ENCODE results near the gene ZYG11B.
"Not testable (repeated sequence)": the region's sequence is repeated elsewhere in the genome, so short reads cannot be mapped to it uniquely, and the experiment has no call there.

The ZYG11B gene

GRCh38 chr1:52756020-52756419 is 29.8 kb downstream of the ZYG11B start:
- no peak for DNase-seq (ENCODE audit: low read depth in 2 of 2)

DNA sequence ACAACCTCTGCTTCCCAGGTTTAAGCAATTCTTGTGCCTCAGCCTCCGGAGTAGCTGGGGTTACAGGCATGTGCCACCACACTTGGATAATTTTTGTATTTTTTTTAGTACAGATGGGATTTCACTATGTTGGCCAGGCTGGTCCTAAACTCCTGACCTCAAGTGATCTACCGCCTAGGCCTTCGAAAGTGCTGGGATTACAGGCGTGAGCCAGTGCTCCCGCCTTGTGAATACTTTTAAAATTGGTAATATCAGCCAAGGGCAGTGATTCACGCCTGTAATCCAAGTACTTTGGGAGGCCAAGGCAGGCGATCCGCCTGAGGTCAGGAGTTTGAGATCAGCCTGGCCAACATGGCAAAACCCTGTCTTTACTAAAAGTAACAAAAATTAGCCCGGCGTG is 33.7 kb downstream of the ZYG11B start:
- DNase-seq (ENCODE audit: low read depth in 2 of 2): no peak

DNA sequence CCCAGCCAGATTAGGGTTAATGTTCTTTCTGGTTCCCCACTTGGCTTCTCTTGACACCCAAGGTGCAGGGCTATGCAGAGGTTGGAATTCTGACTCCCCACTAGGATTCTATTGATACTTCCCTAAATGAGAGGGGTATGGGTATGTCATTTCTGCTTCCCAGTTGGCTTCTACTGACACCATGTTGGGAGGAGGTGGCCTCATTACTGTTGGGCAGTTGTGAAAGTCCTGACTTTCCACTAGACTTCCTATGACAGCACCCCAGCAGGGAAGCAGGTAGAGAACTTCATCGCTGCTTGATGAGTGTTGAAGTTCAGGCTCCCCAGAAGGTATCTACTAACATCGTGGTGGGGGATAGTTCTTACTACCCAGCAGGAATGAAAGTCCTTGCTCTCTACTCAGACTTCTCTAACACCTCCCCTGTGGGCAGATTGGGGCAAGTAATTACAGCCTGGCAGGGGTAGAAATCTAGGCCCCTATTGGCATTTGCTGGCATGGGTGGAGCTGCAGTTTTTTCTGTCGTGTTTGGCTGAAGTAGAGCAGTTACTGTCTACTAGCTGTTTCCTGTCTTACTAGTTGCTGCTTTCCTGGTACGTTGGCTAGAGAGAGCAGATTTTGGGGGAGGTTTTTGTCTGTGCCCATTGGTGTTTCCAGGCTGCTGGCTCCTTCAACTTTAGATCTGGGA is 41.5 kb downstream of the ZYG11B start:
- DNase-seq (ENCODE audit: low read depth in 2 of 2): no peak

DNA sequence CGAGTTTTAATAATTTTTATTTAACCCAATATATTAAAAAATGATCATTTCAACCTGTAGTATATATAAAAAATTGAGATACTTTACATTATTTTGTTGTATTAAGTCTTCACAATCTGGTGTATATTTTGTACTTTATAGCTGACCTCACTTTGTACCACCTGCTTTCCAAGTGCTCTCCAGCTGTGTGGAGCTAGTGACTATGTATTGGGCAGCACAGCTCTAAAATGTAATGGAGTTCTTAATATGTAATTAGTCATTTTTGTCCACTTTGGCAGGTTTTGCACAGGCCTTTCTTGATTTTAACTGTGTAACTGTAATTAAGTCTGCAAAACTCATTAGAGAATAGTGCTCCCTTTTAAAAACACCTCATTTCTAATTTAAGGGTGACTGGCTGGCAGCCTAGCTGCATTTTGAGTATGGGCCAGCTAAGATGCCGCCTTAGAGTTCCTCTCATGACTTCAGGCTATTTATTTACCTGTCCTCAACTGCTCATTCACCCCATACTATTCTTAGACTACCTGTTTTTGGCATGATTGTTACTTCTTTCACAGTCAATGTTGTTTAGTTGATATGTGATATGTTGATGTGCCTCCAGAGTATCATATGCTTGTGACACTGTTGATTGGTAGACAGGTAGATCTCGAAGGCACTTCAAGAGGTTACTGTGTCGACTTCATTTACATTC is 43.2 kb downstream of the ZYG11B start:
- no peak for DNase-seq (ENCODE audit: low read depth in 2 of 2)

GRCh38 chr1:52771384-52771783 is 45.1 kb downstream of the ZYG11B start:
- no peak for DNase-seq (ENCODE audit: low read depth in 2 of 2)

DNA sequence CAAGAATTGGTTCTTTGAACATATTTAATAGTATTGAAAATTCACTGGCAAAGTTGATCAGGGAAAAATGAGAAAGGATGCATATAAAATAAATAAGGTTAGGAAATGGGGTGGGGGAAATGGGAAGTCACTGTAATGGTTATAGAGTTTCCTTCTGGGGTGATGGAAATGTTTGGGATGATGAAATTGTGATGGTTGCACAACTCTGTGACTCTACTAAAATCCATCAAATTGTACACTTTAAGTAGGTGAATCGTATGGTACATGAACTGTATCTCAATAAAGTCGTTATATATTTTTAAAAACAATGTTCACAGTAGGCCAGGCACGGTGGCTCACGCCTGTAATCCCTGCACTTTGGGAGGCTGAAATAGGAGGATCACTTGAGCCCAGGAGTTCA is 59.9 kb downstream of the ZYG11B start:
- no peak for DNase-seq (ENCODE audit: low read depth in 2 of 2)

GRCh38 chr1:52790429-52790828 is 64.2 kb downstream of the ZYG11B start:
- DNase-seq (ENCODE audit: low read depth in 2 of 2): not testable (repeated sequence)

GRCh38 chr1:52792036-52792435 is 65.8 kb downstream of the ZYG11B start:
- DNase-seq (ENCODE audit: low read depth in 2 of 2): no peak

- DNase-seq (ENCODE audit: low read depth in 2 of 2): not testable (repeated sequence)
These were observed 67.5 kb downstream of the ZYG11B start for GRCh38 chr1:52793717-52794116.

DNA sequence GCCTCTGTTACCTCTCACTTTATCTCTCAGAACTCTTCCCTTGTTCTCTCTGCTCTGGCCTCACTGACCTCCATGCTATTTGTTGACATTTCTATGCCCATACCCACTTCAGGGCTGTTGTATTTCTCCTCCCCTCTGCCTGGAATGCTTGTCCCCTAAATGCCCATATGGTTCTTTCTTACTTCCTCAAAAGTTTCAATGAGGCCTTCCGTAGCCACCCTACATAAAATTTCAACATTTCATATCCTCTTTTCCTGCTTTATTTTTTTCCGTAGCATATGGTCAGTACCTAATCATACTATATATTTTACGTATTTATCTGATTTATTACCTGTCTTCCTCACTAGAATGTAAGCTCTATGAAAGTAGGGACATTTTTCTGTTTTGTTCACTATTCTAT is 69.2 kb downstream of the ZYG11B start:
- DNase-seq (ENCODE audit: low read depth in 2 of 2): no peak

DNA sequence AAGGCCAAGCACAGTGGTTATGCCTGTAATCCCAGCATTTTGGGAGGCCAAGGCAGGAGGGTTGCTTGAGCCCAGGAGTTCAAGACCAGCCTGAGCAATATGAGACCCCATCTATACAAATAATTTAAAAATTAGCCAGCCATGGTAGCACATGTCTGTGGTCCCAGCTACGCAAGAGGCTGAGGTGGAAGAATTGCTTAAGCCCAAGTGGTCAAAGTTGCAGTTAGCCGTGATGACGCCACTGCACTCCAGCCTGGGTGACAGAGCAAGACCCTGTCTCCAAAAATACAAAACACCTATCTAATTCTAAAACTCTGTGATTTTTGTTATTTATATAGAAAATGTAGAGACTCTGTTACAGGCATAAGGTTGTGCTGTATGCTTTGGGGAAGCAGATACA is 72.1 kb downstream of the ZYG11B start:
- DNase-seq (ENCODE audit: low read depth in 2 of 2): no peak

DNA sequence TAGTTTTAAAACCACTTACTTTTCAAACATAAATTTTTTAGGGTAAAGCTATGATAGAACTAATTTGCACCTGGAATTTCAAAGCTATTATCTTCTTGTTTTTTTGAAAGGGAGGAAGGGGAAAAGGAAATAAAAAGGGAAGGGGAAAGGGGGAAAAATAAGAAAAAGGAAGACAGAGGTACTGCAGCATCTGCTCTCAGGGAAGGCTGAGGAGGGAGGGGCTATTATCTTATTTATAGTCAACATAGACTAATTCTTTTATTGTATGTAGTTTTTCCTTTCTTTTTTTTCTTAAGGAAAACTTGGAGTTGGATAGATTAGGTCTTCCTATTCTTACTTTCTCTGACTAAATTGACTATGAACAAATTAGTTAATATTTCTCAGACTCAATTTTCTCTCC is 74.8 kb downstream of the ZYG11B start:
- DNase-seq (ENCODE audit: low read depth in 2 of 2): no peak

DNA sequence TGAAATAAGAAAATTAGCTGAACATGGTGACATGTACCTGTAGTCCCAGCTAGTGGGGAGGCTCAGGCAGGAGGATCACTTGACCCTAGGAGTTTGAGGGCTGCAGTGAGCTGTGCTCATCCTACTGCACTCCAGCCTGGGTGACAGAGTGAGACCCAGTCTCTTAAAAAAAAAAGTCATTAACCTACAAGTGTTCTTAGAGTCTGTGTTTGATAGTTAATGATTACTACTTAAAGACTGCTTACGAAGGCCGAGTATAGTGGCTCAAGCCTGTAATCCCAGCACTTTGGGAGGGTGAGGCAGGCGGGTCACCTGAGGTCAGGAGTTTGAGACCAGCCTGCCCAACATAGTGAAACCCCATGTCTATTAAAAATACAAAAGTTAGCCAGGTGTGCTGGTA is 77.8 kb downstream of the ZYG11B start:
- not testable (repeated sequence) for DNase-seq (ENCODE audit: low read depth in 2 of 2)

DNA sequence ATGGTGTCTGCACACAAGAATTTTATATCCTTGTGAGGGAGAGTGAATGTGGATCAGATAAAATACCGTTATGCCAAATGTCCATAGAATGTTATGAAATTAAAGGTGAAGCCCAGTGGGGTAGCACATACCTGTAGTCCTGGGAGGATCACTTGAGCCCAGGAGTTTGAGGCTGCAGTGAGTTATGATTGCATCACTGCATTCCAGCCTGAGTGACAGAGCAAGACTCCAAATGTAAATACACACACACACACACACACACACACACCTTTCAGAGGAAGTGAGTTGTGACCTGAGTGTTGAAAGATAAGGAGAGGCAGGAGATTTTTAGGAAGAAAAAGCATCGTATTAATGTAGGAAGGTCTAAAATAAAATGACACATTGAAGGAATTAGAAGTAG is 88.2 kb downstream of the ZYG11B start:
- no peak for DNase-seq (ENCODE audit: low read depth in 2 of 2)

DNA sequence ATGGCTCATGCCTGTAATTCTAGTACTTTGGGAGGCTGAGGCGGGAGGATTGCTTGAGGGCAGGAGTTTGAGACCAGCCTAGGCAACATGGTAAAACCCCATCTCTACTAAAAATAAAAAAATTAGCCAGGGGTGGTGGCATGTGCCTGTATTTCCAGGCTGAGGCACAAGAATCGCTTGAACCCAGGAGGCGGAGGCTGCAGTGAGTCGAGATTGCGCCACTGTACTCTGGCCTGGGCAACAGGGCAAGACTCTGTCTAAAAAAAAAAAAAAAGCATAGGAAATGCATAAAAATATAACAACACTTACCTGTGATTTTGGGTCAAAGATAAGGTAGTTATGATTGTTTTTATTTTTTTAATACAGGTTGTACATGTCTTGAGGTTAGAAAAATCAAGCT is 94.6 kb downstream of the ZYG11B start:
- DNase-seq (ENCODE audit: low read depth in 2 of 2): not testable (repeated sequence)

DNA sequence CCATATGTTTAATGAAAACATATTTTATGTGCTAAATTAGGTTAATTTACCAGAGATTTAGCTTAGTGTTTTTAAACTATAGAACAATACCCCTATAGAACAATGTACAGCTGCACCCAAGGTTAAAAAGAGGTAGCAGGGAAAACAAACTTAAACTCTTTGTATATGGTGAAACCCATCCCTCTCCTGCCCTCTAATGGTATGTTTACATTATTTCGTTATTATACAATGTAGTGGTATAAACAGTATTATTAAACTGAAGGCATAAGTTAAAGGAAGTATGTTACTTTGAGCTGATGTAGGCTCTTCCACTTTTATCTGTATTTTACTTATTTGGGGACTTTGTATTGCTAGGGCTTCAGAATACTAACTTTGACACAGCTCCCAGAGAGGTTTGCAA is 99.6 kb downstream of the ZYG11B start:
- no peak for DNase-seq (ENCODE audit: low read depth in 2 of 2)

- no peak for DNase-seq (ENCODE audit: low read depth in 2 of 2)
These were observed 108.5 kb downstream of the ZYG11B start for GRCh38 chr1:52834798-52835197.

DNA sequence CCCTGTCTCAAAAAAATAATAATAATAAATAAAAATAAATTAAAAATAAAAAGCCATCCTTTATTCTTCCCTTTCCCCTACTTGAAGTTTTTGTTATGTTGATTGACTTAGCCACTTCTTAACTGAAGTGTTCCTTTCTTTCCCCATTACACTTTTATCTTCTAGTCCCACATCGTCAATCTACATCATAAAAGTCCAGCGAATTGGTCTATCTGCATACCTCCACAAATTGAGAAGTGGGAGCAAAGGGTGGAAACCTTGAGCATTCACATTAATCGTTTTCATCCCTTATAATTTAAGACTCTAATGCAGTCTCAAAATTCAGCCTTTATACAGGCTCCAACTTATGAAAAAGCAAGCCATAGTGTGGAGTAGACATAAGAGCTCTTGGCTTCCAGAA is 109.8 kb downstream of the ZYG11B start:
- DNase-seq (ENCODE audit: low read depth in 2 of 2): no peak

GRCh38 chr1:52839175-52839574 is 112.9 kb downstream of the ZYG11B start:
- not testable (repeated sequence) for DNase-seq (ENCODE audit: low read depth in 2 of 2)

GRCh38 chr1:52842643-52843310 is 116.5 kb downstream of the ZYG11B start, which contains the start of gene ZYG11A:
TSS of gene ZYG11A (plus strand) at chr1:52842760. CDS start at chr1:52842884, 124 bp downstream.
- DNase-seq (ENCODE audit: low read depth in 2 of 2): peak; percentile 15 to 20

DNA sequence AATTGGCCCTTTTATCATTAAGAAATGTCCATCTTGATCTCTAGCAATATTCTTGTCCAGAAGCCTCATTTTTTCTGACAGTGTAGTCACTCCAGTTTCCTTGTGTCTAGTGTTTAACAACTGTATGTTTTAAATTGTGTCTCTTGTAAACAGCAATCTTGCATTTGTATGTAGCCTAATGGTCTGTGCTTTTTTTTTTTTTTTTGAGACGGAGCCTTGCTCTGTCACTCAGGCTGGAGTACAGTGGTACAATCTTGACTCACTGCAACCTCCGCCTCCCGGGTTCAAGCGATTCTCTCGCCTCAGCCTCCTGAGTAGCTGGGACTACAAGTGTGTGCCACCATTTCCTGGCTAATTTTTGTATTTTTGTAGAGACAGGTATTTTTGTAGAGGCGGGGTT is 118.9 kb downstream of the ZYG11B start:
- not testable (repeated sequence) for DNase-seq (ENCODE audit: low read depth in 2 of 2)

GRCh38 chr1:52848423-52848822 is 122.2 kb downstream of the ZYG11B start:
- no peak for DNase-seq (ENCODE audit: low read depth in 2 of 2)

DNA sequence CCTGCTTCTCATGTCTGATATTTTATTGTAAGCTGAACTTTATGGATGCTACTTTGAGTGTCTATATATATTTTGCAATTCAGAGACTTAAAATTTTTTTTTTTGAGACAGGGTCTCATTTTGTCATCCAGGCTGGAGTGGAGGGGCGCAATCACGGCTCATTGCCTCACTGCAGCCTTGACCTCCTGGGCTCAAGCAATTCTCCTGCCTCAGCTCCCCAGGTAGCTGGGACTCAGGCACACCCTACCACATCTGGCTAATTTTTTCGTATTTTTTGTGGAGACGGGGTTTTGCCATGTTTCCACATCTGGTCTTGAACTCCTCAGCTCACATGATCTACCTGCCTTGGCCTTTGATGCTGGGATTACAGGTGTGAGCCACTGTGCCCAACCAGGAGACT is 124.7 kb downstream of the ZYG11B start:
- no peak for DNase-seq (ENCODE audit: low read depth in 2 of 2)

Measured in stimulated activated CD8-positive, alpha-beta memory T cell treated with anti-CD3 and anti-CD28 coated beads, Interleukin-2, amount 100 ng/mL, for 1 hour (primary cell).